Measurements from ENCODE around the gene BHLHE23.

Gene BHLHE23

GRCh38 chr20:63021356-63022321 lies 14.9 kb upstream of the BHLHE23 start:
- Histone ChIP-seq H2BK5ac (ENCODE audit: low read depth, low read length, poor library complexity, severe bottlenecking) (no peak overlapping the region), H3K79me1 (replicated peaks; ENCODE audit: low read length, poor library complexity, severe bottlenecking) (no peaks in the 10 kb centered on the region), H3K4ac (ENCODE audit: low read depth in 1 of 2, low read length in 2 of 2) (no peak overlapping the region), H3K23ac (ENCODE audit: low read length in 2 of 2) (no peak overlapping the region), H3K18ac (ENCODE audit: low read depth in 1 of 2, low read length in 2 of 2) (no peak overlapping the region), H3K4me1 (ENCODE audit: control insufficient read depth, insufficient read depth, low read depth, low read length) (no peaks in the 10 kb centered on the region), H2BK120ac (ENCODE audit: low read depth, low read length) (no peak overlapping the region), H2BK15ac (ENCODE audit: low read depth, poor library complexity, severe bottlenecking) (no peak overlapping the region), H3K27ac (ENCODE audit: low read length, poor library complexity, severe bottlenecking) (no peak overlapping the region), H3K9ac (ENCODE audit: low read length) (no peak overlapping the region), H2AFZ (ENCODE audit: low read depth, low read length) (no peak overlapping the region), H3K4me2 (ENCODE audit: low read length, poor library complexity, severe bottlenecking) (no peak overlapping the region), H3K27me3 (ENCODE audit: control insufficient read depth in 1 of 2, insufficient read depth in 1 of 2, low read length in 2 of 2) (peaks cover 47 to 96% of the 10 kb centered on the region in 2 experiments), H4K91ac (ENCODE audit: low read length) (no peak overlapping the region), H2AK5ac (ENCODE audit: low read length, severe bottlenecking) (no peak overlapping the region), H3K36me3 (ENCODE audit: control insufficient read depth in 1 of 2, insufficient read depth in 2 of 2, low read depth in 1 of 2, low read length in 2 of 2) (no peaks in the 10 kb centered on the region), H3K4me3 (ENCODE audit: insufficient read depth in 1 of 2, low read depth in 1 of 2, low read length in 2 of 2) (no peak overlapping the region), H4K8ac (ENCODE audit: low read length) (no peak overlapping the region), H3K14ac (ENCODE audit: low read length in 2 of 2) (no peak overlapping the region), H3K9me3 (ENCODE audit: control insufficient read depth, low read length) (peaks cover 11% of the 10 kb centered on the region), H2BK12ac (ENCODE audit: low read length in 2 of 2) (no peak overlapping the region)
- DNase-seq: no peak
- whole genome bisulfite sequencing: 95% methylated on average over 30 of the region's 40 CpGs

GRCh38 chr20:63020681-63021080 lies 13.9 kb upstream of the BHLHE23 start:
- Histone ChIP-seq H3K18ac (ENCODE audit: low read depth in 1 of 2, low read length in 2 of 2) (no peak overlapping the region), H3K23ac (ENCODE audit: low read length in 2 of 2) (no peak overlapping the region), H2BK120ac (ENCODE audit: low read depth, low read length) (no peak overlapping the region), H3K4me3 (ENCODE audit: insufficient read depth in 1 of 2, low read depth in 1 of 2, low read length in 2 of 2) (no peak overlapping the region), H2BK5ac (ENCODE audit: low read depth, low read length, poor library complexity, severe bottlenecking) (no peak overlapping the region), H3K9ac (ENCODE audit: low read length) (no peak overlapping the region), H3K27ac (ENCODE audit: low read length, poor library complexity, severe bottlenecking) (no peak overlapping the region), H3K14ac (ENCODE audit: low read length in 2 of 2) (no peak overlapping the region), H3K4ac (ENCODE audit: low read depth in 1 of 2, low read length in 2 of 2) (no peak overlapping the region), H3K4me1 (ENCODE audit: control insufficient read depth, insufficient read depth, low read depth, low read length) (no peaks in the 10 kb centered on the region), H3K4me2 (ENCODE audit: low read length, poor library complexity, severe bottlenecking) (no peak overlapping the region), H3K79me1 (replicated peaks; ENCODE audit: low read length, poor library complexity, severe bottlenecking) (no peaks in the 10 kb centered on the region), H3K36me3 (ENCODE audit: control insufficient read depth in 1 of 2, insufficient read depth in 2 of 2, low read depth in 1 of 2, low read length in 2 of 2) (no peaks in the 10 kb centered on the region), H2BK12ac (ENCODE audit: low read length in 2 of 2) (no peak overlapping the region), H2BK15ac (ENCODE audit: low read depth, poor library complexity, severe bottlenecking) (no peak overlapping the region), H2AFZ (ENCODE audit: low read depth, low read length) (no peak overlapping the region), H3K9me3 (ENCODE audit: control insufficient read depth, low read length) (peaks cover 11% of the 10 kb centered on the region), H2AK5ac (ENCODE audit: low read length, severe bottlenecking) (no peak overlapping the region), H3K27me3 (ENCODE audit: control insufficient read depth in 1 of 2, insufficient read depth in 1 of 2, low read length in 2 of 2) (peaks cover 47 to 95% of the 10 kb centered on the region in 2 experiments), H4K8ac (ENCODE audit: low read length) (no peak overlapping the region), H4K91ac (ENCODE audit: low read length) (no peak overlapping the region)
- WGBS: 82% methylated on average over 10 of the region's 10 CpGs
- DNase-seq: no peak

DNA sequence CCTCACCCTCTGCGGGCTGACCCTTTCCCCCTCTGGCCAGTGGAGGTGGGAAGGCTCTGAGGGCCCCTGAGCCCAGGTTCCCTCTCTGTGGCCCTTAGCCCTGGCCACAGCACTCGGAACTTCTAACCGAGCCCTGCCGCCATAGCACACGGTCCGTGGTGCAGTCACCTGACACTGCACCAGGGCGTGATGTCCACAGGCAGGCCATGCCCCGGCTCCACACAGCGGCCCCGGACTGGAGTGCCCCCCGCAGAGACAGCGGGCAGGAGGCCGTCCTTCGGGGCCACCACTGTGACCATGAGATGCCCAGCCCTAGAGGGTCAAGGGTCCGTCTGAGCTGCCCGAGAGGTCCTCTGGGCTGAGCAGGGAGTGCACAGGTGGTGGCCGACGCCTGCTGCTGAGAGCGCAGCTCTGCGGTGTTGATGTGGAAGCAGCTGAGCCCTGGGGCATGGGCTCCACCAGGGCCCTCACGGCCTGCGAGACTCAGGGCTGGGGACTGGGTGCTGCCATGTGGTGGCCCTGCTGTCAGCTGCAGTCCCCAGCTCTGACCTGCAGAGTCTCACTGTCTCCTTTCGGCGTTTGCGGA lies 11.2 kb upstream of the BHLHE23 start:
- Histone ChIP-seq H2AK5ac (ENCODE audit: low read length, severe bottlenecking) (no peak overlapping the region), H4K8ac (ENCODE audit: low read length) (no peak overlapping the region), H3K4me1 (ENCODE audit: control insufficient read depth, insufficient read depth, low read depth, low read length) (no peaks in the 10 kb centered on the region), H3K14ac (ENCODE audit: low read length in 2 of 2) (no peak overlapping the region), H3K4me3 (ENCODE audit: insufficient read depth in 1 of 2, low read depth in 1 of 2, low read length in 2 of 2) (no peak overlapping the region), H3K4ac (ENCODE audit: low read depth in 1 of 2, low read length in 2 of 2) (no peak overlapping the region), H3K27me3 (ENCODE audit: control insufficient read depth in 1 of 2, insufficient read depth in 1 of 2, low read length in 2 of 2) (peaks cover 57 to 93% of the 10 kb centered on the region in 2 experiments), H3K36me3 (ENCODE audit: control insufficient read depth in 1 of 2, insufficient read depth in 2 of 2, low read depth in 1 of 2, low read length in 2 of 2) (no peaks in the 10 kb centered on the region), H2BK15ac (ENCODE audit: low read depth, poor library complexity, severe bottlenecking) (no peak overlapping the region), H2BK5ac (ENCODE audit: low read depth, low read length, poor library complexity, severe bottlenecking) (no peak overlapping the region), H3K4me2 (ENCODE audit: low read length, poor library complexity, severe bottlenecking) (no peak overlapping the region), H2AFZ (ENCODE audit: low read depth, low read length) (no peak overlapping the region), H3K79me1 (replicated peaks; ENCODE audit: low read length, poor library complexity, severe bottlenecking) (no peaks in the 10 kb centered on the region), H4K91ac (ENCODE audit: low read length) (no peak overlapping the region), H3K23ac (ENCODE audit: low read length in 2 of 2) (no peak overlapping the region), H3K27ac (ENCODE audit: low read length, poor library complexity, severe bottlenecking) (no peak overlapping the region), H3K9ac (ENCODE audit: low read length) (no peak overlapping the region), H3K18ac (ENCODE audit: low read depth in 1 of 2, low read length in 2 of 2) (no peak overlapping the region), H2BK120ac (ENCODE audit: low read depth, low read length) (no peak overlapping the region), H3K9me3 (ENCODE audit: control insufficient read depth, low read length) (peaks cover 20% of the 10 kb centered on the region), H2BK12ac (ENCODE audit: low read length in 2 of 2) (no peak overlapping the region)
- WGBS: 92% methylated on average over 25 of the region's 25 CpGs
- DNase-seq: no peak

GRCh38 chr20:63017076-63017825 lies 10.5 kb upstream of the BHLHE23 start:
- no peak overlapping the region for H3K18ac ChIP-seq (ENCODE audit: low read depth in 1 of 2, low read length in 2 of 2)
- no peak overlapping the region for H3K4me2 ChIP-seq (ENCODE audit: low read length, poor library complexity, severe bottlenecking)
- peaks cover 26% of the 10 kb centered on the region for H3K9me3 ChIP-seq (ENCODE audit: control insufficient read depth, low read length)
- H3K9ac ChIP-seq (ENCODE audit: low read length): no peak overlapping the region
- H2AK5ac ChIP-seq (ENCODE audit: low read length, severe bottlenecking): no peak overlapping the region
- H3K14ac ChIP-seq (ENCODE audit: low read length in 2 of 2): no peak overlapping the region
- peaks cover 55 to 93% of the 10 kb centered on the region in 2 experiments for H3K27me3 ChIP-seq (ENCODE audit: control insufficient read depth in 1 of 2, insufficient read depth in 1 of 2, low read length in 2 of 2)
- H4K8ac ChIP-seq (ENCODE audit: low read length): no peak overlapping the region
- no peak overlapping the region for H3K23ac ChIP-seq (ENCODE audit: low read length in 2 of 2)
- H2BK120ac ChIP-seq (ENCODE audit: low read depth, low read length): no peak overlapping the region
- no peak overlapping the region for H2BK15ac ChIP-seq (ENCODE audit: low read depth, poor library complexity, severe bottlenecking)
- H3K27ac ChIP-seq (ENCODE audit: low read length, poor library complexity, severe bottlenecking): no peak overlapping the region
- H2BK12ac ChIP-seq (ENCODE audit: low read length in 2 of 2): no peak overlapping the region
- H3K79me1 ChIP-seq (replicated peaks; ENCODE audit: low read length, poor library complexity, severe bottlenecking): no peaks in the 10 kb centered on the region
- no peak overlapping the region for H2BK5ac ChIP-seq (ENCODE audit: low read depth, low read length, poor library complexity, severe bottlenecking)
- no peak overlapping the region for H3K4ac ChIP-seq (ENCODE audit: low read depth in 1 of 2, low read length in 2 of 2)
- no peak overlapping the region for H4K91ac ChIP-seq (ENCODE audit: low read length)
- no peak overlapping the region for H2AFZ ChIP-seq (ENCODE audit: low read depth, low read length)
- H3K36me3 ChIP-seq (ENCODE audit: control insufficient read depth in 1 of 2, insufficient read depth in 2 of 2, low read depth in 1 of 2, low read length in 2 of 2): no peaks in the 10 kb centered on the region
- WGBS: 75% methylated on average over 22 of the region's 22 CpGs
- no peaks in the 10 kb centered on the region for H3K4me1 ChIP-seq (ENCODE audit: control insufficient read depth, insufficient read depth, low read depth, low read length)
- H3K4me3 ChIP-seq (ENCODE audit: insufficient read depth in 1 of 2, low read depth in 1 of 2, low read length in 2 of 2): no peak overlapping the region
- DNase-seq: no peak
